DMS53 treated with DMSO at 0.1 percent for 48 hours (cell line): Measurements from ENCODE around the gene PPP2R3C.
"Not testable (repeated sequence)": the region's sequence is repeated elsewhere in the genome, so short reads cannot be mapped to it uniquely, and the experiment has no call there.

ENCODE experiments used
- DNase-seq: peaks from one replicate; lab custom pipeline; 2025; ENCODE audit not compliant: unreplicated experiment; lab: John Stamatoyannopoulos, UW

PPP2R3C gene

GRCh38 chr14:35133542-35134328, 11.9 kb upstream of the PPP2R3C start:
- DNase-seq = no peak

GRCh38 chr14:35124127-35124526, 2.3 kb upstream of the PPP2R3C start:
- DNase-seq = no peak

- no peak for DNase-seq
These were observed 1.6 kb upstream of the PPP2R3C start for GRCh38 chr14:35123388-35123703.

GRCh38 chr14:35122696-35123387, 1.1 kb upstream of the PPP2R3C start:
- DNase-seq = peak; percentile 41

- peak; percentile 28 for DNase-seq
These were observed 534 bp downstream of the PPP2R3C start for GRCh38 chr14:35121026-35121886.

- no peak for DNase-seq
These were observed 4.7 kb downstream of the PPP2R3C start for GRCh38 chr14:35117112-35117511.

- DNase-seq = no peak
These were observed 5.5 kb downstream of the PPP2R3C start for GRCh38 chr14:35116242-35116641.

GRCh38 chr14:35114036-35114435, 7.8 kb downstream of the PPP2R3C start:
- no peak for DNase-seq

- DNase-seq = no peak
These were observed 8.4 kb downstream of the PPP2R3C start for GRCh38 chr14:35113308-35113950.

- DNase-seq = no peak
These were observed 9.1 kb downstream of the PPP2R3C start for GRCh38 chr14:35112641-35113040.

GRCh38 chr14:35107866-35108265, 13.9 kb downstream of the PPP2R3C start:
- DNase-seq = no peak

- DNase-seq = not testable (repeated sequence)
These were observed 27.1 kb downstream of the PPP2R3C start for GRCh38 chr14:35094645-35095044.

GRCh38 chr14:35088514-35088913, 33.3 kb downstream of the PPP2R3C start:
- no peak for DNase-seq

- DNase-seq = no peak
These were observed 36.3 kb downstream of the PPP2R3C start for GRCh38 chr14:35085441-35085840.

GRCh38 chr14:35083530-35084150, 38.1 kb downstream of the PPP2R3C start:
- DNase-seq = no peak

- no peak for DNase-seq
These were observed 42.0 kb downstream of the PPP2R3C start for GRCh38 chr14:35079742-35080141.

- DNase-seq = no peak
These were observed 43.7 kb downstream of the PPP2R3C start for GRCh38 chr14:35078082-35078481.

- no peak for DNase-seq
These were observed 48.3 kb downstream of the PPP2R3C start for GRCh38 chr14:35073486-35073885.

- DNase-seq = no peak
These were observed 49.6 kb downstream of the PPP2R3C start for GRCh38 chr14:35072226-35072625.

- DNase-seq = no peak
These were observed 53.4 kb downstream of the PPP2R3C start for GRCh38 chr14:35068238-35069012.
